K562 (cell line): Measurements from ENCODE around the gene CD300H. TPM values are rescaled to one million over a fixed set of nuclear protein-coding genes. Genes with fewer than 3 reads are reported as not detected.

Source experiments
- BCOR ChIP-seq: fragments of 450-650 bp; IDR thresholded peaks from 2 replicates; pipeline ENCODE4 v1.6.1; 2016
- BRD9 ChIP-seq: fragments of 450-650 bp; IDR thresholded peaks from 2 replicates; pipeline ENCODE4 v1.6.1; 2018; ENCODE audit warnings: low read depth; ENCODE audit not compliant: partially characterized antibody
- CC2D1A ChIP-seq: fragments of 450-650 bp; IDR thresholded peaks from 2 replicates; pipeline ENCODE4 v1.6.1; 2017; ENCODE audit warnings: mild to moderate bottlenecking
- CEBPG ChIP-seq, 3 experiments: fragments of 200-800 bp in 1 of 3; sonication (Bioruptor generic) in 1 of 3; sonication (generic) in 1 of 3; formaldehyde crosslinking in 1 of 3; IDR thresholded peaks in 2 of 3; conservative IDR thresholded peaks in 1 of 3; 2 replicates each; pipeline versions ENCODE4 v1.6.1 to v1.8.0; 2016 to 2022; ENCODE audit warnings: missing compliant biosample characterization in 2 of 3, missing genetic modification characterization in 2 of 3, mild to moderate bottlenecking in 1 of 3, missing genetic modification reagents in 1 of 3
- CSDE1 ChIP-seq, 2 experiments: fragments of 450-650 bp; IDR thresholded peaks; 2 replicates each; pipeline ENCODE4 v1.6.1; 2016; ENCODE audit warnings: mild to moderate bottlenecking in 1 of 2
- GTF3C2 ChIP-seq: IDR thresholded peaks from 3 replicates; pipeline ENCODE4 v1.6.1; 2011; ENCODE audit warnings: borderline replicate concordance, mild to moderate bottlenecking, moderate library complexity; ENCODE audit not compliant: insufficient read length; ENCODE audit errors: extremely low read depth
- PHF20 ChIP-seq: fragments of 450-650 bp; IDR thresholded peaks from 2 replicates; pipeline ENCODE4 v1.6.1; 2018; ENCODE audit not compliant: partially characterized antibody
- SIN3B ChIP-seq: fragments of 450-650 bp; IDR thresholded peaks from 2 replicates; pipeline ENCODE4 v1.6.1; 2017; ENCODE audit warnings: low read depth, mild to moderate bottlenecking, moderate library complexity
- SMARCE1 ChIP-seq: fragments of 450-650 bp; IDR thresholded peaks from 2 replicates; pipeline ENCODE4 v1.7.1; 2016; ENCODE audit warnings: mild to moderate bottlenecking
- TAF9B ChIP-seq: fragments of 450-650 bp; IDR thresholded peaks from 2 replicates; pipeline ENCODE4 v1.6.1; 2018; ENCODE audit warnings: mild to moderate bottlenecking; ENCODE audit not compliant: partially characterized antibody
- polyA plus RNA-seq, 8 experiments: library from polyadenylated mRNA; depleted of rRNA in 4 of 8; stranded (reverse) in 5 of 8; unstranded in 3 of 8; fragments of >200 nt; fragmentation: Nextera tagmentation in 2 of 8; fragmentation: Illumina TruSeq in 1 of 8; extraction: Ambion mirVana in 2 of 8; extraction: Trizol in 1 of 8; gene quantifications; 2 replicates each; pipeline versions ENCODE4 v1.2.1 to v1.2.3, GENCODE V29; 2011 to 2014; ENCODE audit warnings: inconsistent platforms in 1 of 8, missing spikeins in 1 of 8
- total RNA-seq, 7 experiments: library from RNA; depleted of rRNA in 6 of 7; stranded (reverse); fragments of >200 nt in 6 of 7; fragmentation: Illumina TruSeq in 2 of 7; extraction: Trizol in 2 of 7; gene quantifications; 2 replicates each; pipeline versions ENCODE4 v1.2.1 to v1.2.3, GENCODE V29; 2011 to 2021; ENCODE audit warnings: low replicate concordance in 1 of 7
- TF ChIP-seq, protein P1 (sequence below): fragments of 450-650 bp; IDR thresholded peaks from 2 replicates; pipeline ENCODE4 v1.6.1; 2016; ENCODE audit warnings: mild to moderate bottlenecking
- TF ChIP-seq, protein P2 (sequence below), 2 experiments: IDR thresholded peaks in 1 of 2; conservative IDR thresholded peaks in 1 of 2; 2 replicates each; pipeline ENCODE4 v1.6.1; 2016; ENCODE audit warnings: low read depth in 2 of 2, mild to moderate bottlenecking in 1 of 2, missing compliant biosample characterization in 1 of 2, missing genetic modification characterization in 1 of 2, moderate library complexity in 1 of 2
- TF ChIP-seq, protein P3 (sequence below): sonication (generic); formaldehyde crosslinking; IDR thresholded peaks from 2 replicates; pipeline ENCODE4 v1.9.0; 2022; ENCODE audit warnings: mild to moderate bottlenecking, missing genetic modification reagents
- TF ChIP-seq, protein P4 (sequence below): fragments of 450-650 bp; formaldehyde crosslinking; IDR thresholded peaks from 2 replicates; pipeline ENCODE4 v1.4.0; 2020; ENCODE audit warnings: mild to moderate bottlenecking, moderate library complexity

Gene CD300H
- total and polyA plus RNA-seq, 9 of the 15 experiments (the other 6 are each of a cell fraction or from before 2014, with no cell fraction given): not detected

DNA sequence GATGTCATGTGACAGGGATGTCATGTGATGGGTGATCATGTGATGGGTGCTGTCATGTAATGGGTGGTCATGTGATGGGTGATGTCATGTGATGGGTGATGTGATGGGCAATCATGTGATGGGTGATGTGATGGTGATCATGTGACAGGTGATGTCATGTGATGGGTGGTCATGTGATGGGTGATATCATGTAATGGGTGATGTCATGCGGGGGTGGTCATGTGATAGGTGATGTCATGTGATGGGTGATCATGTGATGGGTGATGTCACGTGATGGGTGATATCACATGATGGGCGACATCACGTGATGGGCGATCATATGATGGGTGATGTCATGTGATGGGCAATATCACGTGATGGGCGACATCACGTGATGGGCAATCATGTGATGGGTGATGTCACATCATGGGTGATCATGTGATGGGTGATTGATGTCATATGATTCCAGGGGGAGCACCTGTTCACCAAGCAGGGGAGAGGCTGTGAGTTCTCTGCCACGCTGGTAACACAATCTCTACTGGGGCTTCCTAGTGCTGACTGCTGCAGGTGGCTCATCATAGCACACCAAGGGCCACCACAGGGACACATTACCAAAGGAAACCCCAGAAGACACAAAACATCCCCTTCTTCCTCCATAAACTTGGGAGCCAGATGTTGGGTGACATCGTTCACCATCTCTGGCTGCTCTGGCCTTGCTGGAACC lies 52.5 kb downstream of the CD300H start (continued):
- TF ChIP-seq, protein P1, sequence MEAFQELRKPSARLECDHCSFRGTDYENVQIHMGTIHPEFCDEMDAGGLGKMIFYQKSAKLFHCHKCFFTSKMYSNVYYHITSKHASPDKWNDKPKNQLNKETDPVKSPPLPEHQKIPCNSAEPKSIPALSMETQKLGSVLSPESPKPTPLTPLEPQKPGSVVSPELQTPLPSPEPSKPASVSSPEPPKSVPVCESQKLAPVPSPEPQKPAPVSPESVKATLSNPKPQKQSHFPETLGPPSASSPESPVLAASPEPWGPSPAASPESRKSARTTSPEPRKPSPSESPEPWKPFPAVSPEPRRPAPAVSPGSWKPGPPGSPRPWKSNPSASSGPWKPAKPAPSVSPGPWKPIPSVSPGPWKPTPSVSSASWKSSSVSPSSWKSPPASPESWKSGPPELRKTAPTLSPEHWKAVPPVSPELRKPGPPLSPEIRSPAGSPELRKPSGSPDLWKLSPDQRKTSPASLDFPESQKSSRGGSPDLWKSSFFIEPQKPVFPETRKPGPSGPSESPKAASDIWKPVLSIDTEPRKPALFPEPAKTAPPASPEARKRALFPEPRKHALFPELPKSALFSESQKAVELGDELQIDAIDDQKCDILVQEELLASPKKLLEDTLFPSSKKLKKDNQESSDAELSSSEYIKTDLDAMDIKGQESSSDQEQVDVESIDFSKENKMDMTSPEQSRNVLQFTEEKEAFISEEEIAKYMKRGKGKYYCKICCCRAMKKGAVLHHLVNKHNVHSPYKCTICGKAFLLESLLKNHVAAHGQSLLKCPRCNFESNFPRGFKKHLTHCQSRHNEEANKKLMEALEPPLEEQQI: peak; percentile 77; the same call in 1 of the 2 replicates
- TF ChIP-seq BCOR (peak; percentile 44; the same call in 1 of the 2 replicates), CC2D1A (peak; percentile 41; the same call in 1 of the 2 replicates), SMARCE1 (peak; percentile 39; the same call in 1 of the 2 replicates), BRD9 (no peak), TAF9B (peak; percentile 73), CSDE1 (IDR thresholded peaks at IDR 0.05) (peak in 1 of 2 experiments; percentile 43; a peak in 1 of 4 replicates), PHF20 (peak; percentile 69), CEBPG (CRISPR knock-in tag; IDR thresholded peaks at IDR 0.05) (peak; percentile 23; the same call in 1 of the 2 replicates), CEBPG (tag; conservative IDR thresholded peaks at IDR 0.05 in 1 of 2, IDR thresholded peaks at IDR 0.05 in 1 of 2) (no peak), SIN3B (0 out of 2 replicates have a peak, but pooled peaks have one; percentile 37), GTF3C2 (no peak)
- TF ChIP-seq, protein P2, sequence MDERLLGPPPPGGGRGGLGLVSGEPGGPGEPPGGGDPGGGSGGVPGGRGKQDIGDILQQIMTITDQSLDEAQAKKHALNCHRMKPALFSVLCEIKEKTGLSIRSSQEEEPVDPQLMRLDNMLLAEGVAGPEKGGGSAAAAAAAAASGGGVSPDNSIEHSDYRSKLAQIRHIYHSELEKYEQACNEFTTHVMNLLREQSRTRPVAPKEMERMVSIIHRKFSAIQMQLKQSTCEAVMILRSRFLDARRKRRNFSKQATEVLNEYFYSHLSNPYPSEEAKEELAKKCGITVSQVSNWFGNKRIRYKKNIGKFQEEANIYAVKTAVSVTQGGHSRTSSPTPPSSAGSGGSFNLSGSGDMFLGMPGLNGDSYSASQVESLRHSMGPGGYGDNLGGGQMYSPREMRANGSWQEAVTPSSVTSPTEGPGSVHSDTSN (CRISPR knock-in tag; IDR thresholded peaks at IDR 0.05; ENCODE audit: low read depth): no peak
- TF ChIP-seq, protein P2 (tag; conservative IDR thresholded peaks at IDR 0.05; ENCODE audit: low read depth): peak; percentile 31; the same call in 1 of the 2 replicates
- TF ChIP-seq, protein P3, sequence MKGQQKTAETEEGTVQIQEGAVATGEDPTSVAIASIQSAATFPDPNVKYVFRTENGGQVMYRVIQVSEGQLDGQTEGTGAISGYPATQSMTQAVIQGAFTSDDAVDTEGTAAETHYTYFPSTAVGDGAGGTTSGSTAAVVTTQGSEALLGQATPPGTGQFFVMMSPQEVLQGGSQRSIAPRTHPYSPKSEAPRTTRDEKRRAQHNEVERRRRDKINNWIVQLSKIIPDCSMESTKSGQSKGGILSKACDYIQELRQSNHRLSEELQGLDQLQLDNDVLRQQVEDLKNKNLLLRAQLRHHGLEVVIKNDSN (CRISPR knock-in tag): peak; percentile 94
- TF ChIP-seq, protein P4, sequence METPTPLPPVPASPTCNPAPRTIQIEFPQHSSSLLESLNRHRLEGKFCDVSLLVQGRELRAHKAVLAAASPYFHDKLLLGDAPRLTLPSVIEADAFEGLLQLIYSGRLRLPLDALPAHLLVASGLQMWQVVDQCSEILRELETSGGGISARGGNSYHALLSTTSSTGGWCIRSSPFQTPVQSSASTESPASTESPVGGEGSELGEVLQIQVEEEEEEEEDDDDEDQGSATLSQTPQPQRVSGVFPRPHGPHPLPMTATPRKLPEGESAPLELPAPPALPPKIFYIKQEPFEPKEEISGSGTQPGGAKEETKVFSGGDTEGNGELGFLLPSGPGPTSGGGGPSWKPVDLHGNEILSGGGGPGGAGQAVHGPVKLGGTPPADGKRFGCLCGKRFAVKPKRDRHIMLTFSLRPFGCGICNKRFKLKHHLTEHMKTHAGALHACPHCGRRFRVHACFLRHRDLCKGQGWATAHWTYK: peak; percentile 12; the same call in 1 of the 2 replicates
